Neural cell (in vitro differentiated cells): Measurements from ENCODE around the gene PLAC8.

Experiments
- EZH2 ChIP-seq: fragments of 200-600, 300-800 bp; shearing (Covaris generic), sonication (generic); IDR thresholded peaks from 2 replicates; pipeline ENCODE4 v1.6.1; 2014; ENCODE audit warnings: antibody characterized with exemption, low read length, borderline replicate concordance, mild to moderate bottlenecking; ENCODE audit not compliant: insufficient read depth, poor library complexity, severe bottlenecking
- SMC3 ChIP-seq: fragments of 450-650 bp; conservative IDR thresholded peaks from 2 replicates; pipeline ENCODE4 v1.6.1; 2014; ENCODE audit warnings: antibody characterized with exemption, mild to moderate bottlenecking, moderate library complexity; ENCODE audit not compliant: poor library complexity
- TAF1 ChIP-seq: IDR thresholded peaks from 2 replicates; pipeline ENCODE4 v1.6.1; 2012; ENCODE audit warnings: low read depth
- TF ChIP-seq, protein P1 (sequence below): fragments of 450-650 bp; IDR thresholded peaks from 2 replicates; pipeline ENCODE4 v1.5.1; 2014; ENCODE audit warnings: antibody characterized with exemption, mild to moderate bottlenecking, moderate library complexity; ENCODE audit not compliant: poor library complexity, severe bottlenecking
- TF ChIP-seq, protein P2 (sequence below): IDR thresholded peaks from 2 replicates; pipeline ENCODE4 v1.6.1; 2012; ENCODE audit warnings: borderline replicate concordance

DNA sequence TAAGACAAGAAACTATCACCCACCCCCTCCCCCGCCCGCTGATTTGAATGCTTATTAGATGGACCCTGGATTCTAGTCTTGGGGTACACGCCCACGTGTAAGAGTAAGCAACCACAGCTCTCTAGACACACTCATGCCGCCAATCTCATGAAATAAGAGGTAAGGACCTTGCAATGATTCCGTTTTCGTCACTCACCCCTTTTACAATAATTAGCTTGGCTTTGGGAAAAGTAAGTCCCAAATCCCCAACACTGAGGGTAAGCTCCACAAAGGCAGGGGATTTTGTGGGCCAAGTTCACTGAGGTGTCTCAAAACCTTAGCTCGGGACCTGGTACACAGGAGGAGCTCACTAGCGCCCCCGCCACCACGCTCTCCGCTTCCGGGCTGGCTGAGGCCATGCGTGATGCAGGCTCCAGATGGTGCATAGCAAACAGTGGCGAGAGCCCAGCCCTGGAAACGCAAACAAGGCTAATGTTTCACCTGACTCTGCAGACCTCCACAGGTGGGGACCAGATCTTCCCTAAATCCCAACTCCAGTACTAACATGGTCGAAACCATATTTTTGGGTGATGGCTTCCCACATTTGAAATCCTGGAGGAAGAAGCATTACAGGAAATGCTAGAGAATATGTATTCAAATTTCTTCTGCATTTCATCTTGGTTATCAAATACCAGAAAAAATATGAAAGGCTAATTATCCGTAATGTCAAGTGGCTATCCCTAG, 4.1 kb downstream of the PLAC8 start:
- TF ChIP-seq, protein P1, sequence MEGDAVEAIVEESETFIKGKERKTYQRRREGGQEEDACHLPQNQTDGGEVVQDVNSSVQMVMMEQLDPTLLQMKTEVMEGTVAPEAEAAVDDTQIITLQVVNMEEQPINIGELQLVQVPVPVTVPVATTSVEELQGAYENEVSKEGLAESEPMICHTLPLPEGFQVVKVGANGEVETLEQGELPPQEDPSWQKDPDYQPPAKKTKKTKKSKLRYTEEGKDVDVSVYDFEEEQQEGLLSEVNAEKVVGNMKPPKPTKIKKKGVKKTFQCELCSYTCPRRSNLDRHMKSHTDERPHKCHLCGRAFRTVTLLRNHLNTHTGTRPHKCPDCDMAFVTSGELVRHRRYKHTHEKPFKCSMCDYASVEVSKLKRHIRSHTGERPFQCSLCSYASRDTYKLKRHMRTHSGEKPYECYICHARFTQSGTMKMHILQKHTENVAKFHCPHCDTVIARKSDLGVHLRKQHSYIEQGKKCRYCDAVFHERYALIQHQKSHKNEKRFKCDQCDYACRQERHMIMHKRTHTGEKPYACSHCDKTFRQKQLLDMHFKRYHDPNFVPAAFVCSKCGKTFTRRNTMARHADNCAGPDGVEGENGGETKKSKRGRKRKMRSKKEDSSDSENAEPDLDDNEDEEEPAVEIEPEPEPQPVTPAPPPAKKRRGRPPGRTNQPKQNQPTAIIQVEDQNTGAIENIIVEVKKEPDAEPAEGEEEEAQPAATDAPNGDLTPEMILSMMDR = peak; percentile 74
- no peak for TF ChIP-seq TAF1
- peak; percentile 14 for TF ChIP-seq SMC3
- no peak for TF ChIP-seq EZH2
- TF ChIP-seq, protein P2, sequence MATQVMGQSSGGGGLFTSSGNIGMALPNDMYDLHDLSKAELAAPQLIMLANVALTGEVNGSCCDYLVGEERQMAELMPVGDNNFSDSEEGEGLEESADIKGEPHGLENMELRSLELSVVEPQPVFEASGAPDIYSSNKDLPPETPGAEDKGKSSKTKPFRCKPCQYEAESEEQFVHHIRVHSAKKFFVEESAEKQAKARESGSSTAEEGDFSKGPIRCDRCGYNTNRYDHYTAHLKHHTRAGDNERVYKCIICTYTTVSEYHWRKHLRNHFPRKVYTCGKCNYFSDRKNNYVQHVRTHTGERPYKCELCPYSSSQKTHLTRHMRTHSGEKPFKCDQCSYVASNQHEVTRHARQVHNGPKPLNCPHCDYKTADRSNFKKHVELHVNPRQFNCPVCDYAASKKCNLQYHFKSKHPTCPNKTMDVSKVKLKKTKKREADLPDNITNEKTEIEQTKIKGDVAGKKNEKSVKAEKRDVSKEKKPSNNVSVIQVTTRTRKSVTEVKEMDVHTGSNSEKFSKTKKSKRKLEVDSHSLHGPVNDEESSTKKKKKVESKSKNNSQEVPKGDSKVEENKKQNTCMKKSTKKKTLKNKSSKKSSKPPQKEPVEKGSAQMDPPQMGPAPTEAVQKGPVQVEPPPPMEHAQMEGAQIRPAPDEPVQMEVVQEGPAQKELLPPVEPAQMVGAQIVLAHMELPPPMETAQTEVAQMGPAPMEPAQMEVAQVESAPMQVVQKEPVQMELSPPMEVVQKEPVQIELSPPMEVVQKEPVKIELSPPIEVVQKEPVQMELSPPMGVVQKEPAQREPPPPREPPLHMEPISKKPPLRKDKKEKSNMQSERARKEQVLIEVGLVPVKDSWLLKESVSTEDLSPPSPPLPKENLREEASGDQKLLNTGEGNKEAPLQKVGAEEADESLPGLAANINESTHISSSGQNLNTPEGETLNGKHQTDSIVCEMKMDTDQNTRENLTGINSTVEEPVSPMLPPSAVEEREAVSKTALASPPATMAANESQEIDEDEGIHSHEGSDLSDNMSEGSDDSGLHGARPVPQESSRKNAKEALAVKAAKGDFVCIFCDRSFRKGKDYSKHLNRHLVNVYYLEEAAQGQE = no peak
